PC-3 (cell line): ENCODE results near the gene TSGA10IP. TPM values are rescaled to one million over a fixed set of nuclear protein-coding genes. Genes with fewer than 3 reads are reported as not detected.
A peak's percentile ranks its signal among the peaks of the same experiment; 100 is the strongest.

ENCODE experiments used
- ATAC-seq: fragments of 200-7000 bp; cut with Tn5 transposase; 2 replicates; pipeline ENCODE4 v1.9.1; 2020; ENCODE audit warnings: mild to moderate bottlenecking, moderate library complexity
- BruUV-seq: library from RNA; stranded (reverse); fragments of 400-500 nt; replicated peaks from 2 replicates; lab custom pipeline; 2021; lab: Mats Ljungman, UMichigan
- CTCF ChIA-PET: fragments of 300-600 bp; sonication (Branson Sonifier 250); formaldehyde crosslinking; loops from one replicate; lab custom pipeline; 2022; ENCODE audit warnings: antibody characterized with exemption; lab: Charles Lee
- POLR2A ChIA-PET: fragments of 300-600 bp; sonication (Branson Sonifier 250); formaldehyde crosslinking; loops from one replicate; lab custom pipeline; 2022; ENCODE audit warnings: antibody characterized with exemption; ENCODE audit not compliant: unreplicated experiment; lab: Charles Lee
- DNase-seq: peaks from one replicate; pipeline ENCODE4 v3.0.0-alpha.2; 2015
- H2AFZ ChIP-seq: fragments of 300-600 bp; sonication (generic); 2 replicates; pipeline ENCODE4 v1.6.0; 2016; ENCODE audit warnings: antibody characterized with exemption, low read length
- H3F3A ChIP-seq: fragments of 300-600 bp; sonication (generic); one replicate; pipeline ENCODE4 v1.6.0; 2017; ENCODE audit warnings: antibody characterized with exemption, low read length, control low read depth, mild to moderate bottlenecking; ENCODE audit not compliant: unreplicated experiment
- H3K27ac ChIP-seq: fragments of 300-600 bp; sonication (generic); 2 replicates; pipeline ENCODE4 v1.5.1; 2016; ENCODE audit warnings: mild to moderate bottlenecking, low read length
- H3K27me3 ChIP-seq: fragments of 300-600 bp; sonication (generic); 2 replicates; pipeline ENCODE4 v1.6.1; 2016; ENCODE audit warnings: low read length, mixed read lengths
- H3K36me3 ChIP-seq: fragments of 300-600 bp; sonication (generic); 2 replicates; pipeline ENCODE4 v1.6.1; 2016; ENCODE audit warnings: low read depth, mixed run types, low read length, mixed read lengths
- H3K4me1 ChIP-seq: fragments of 300-600 bp; sonication (generic); 2 replicates; pipeline ENCODE4 v1.5.1; 2016; ENCODE audit warnings: low read length; ENCODE audit not compliant: insufficient read depth
- H3K4me2 ChIP-seq: fragments of 300-600 bp; sonication (generic); 2 replicates; pipeline ENCODE4 v1.6.0; 2016; ENCODE audit warnings: low read length
- H3K4me3 ChIP-seq: fragments of 300-600 bp; sonication (generic); 2 replicates; pipeline ENCODE4 v1.5.1; 2016; ENCODE audit warnings: mild to moderate bottlenecking, low read length, mixed read lengths
- H3K79me2 ChIP-seq: fragments of 300-600 bp; sonication (generic); 2 replicates; pipeline ENCODE4 v1.6.1; 2017; ENCODE audit warnings: low read length, mixed read lengths
- H3K9ac ChIP-seq: fragments of 300-600 bp; sonication (generic); 2 replicates; pipeline ENCODE4 v1.6.0; 2016; ENCODE audit warnings: mild to moderate bottlenecking, low read length
- H3K9me2 ChIP-seq: fragments of 300-600 bp; sonication (generic); replicated peaks from 2 replicates; pipeline ENCODE4 v1.6.1; 2016; ENCODE audit warnings: mixed run types, low read length, mixed read lengths
- H3K9me3 ChIP-seq: fragments of 300-600 bp; sonication (generic); 2 replicates; pipeline ENCODE4 v1.6.1; 2016; ENCODE audit warnings: low read length, mixed read lengths
- H4K20me1 ChIP-seq: fragments of 300-600 bp; sonication (generic); 2 replicates; pipeline ENCODE4 v1.6.1; 2016; ENCODE audit warnings: low read length, mixed read lengths
- EZH2 ChIP-seq: fragments of 300-600 bp; sonication (generic); IDR thresholded peaks from one replicate; pipeline ENCODE4 v1.6.1; 2017; ENCODE audit warnings: antibody characterized with exemption, mild to moderate bottlenecking, low read length; ENCODE audit not compliant: unreplicated experiment
- EZH2phosphoT487 ChIP-seq: fragments of 300-600 bp; sonication (generic); IDR thresholded peaks from 2 replicates; pipeline ENCODE4 v1.6.1; 2018; ENCODE audit warnings: mild to moderate bottlenecking, antibody characterized with exemption, low read length, borderline replicate concordance
- intact Hi-C: fragments of 100-400 bp; cut with micrococcal nuclease; formaldehyde crosslinking; loops from 2 replicates; pipeline ENCODE4 v1.9.0; 2023
- total RNA-seq: library from RNA; depleted of rRNA; stranded (reverse); fragments of >200 nt; gene quantifications from 2 replicates; pipeline ENCODE4 v1.2.3, GENCODE V29; 2014
- TF ChIP-seq, protein P1 (sequence below): fragments of 300-600 bp; sonication (generic); conservative IDR thresholded peaks from 2 replicates; pipeline ENCODE4 v1.5.1; 2017; ENCODE audit warnings: antibody characterized with exemption, low read depth, mild to moderate bottlenecking, low read length

TSGA10IP gene
- total RNA-seq, 1 experiment from 2014 or later: not detected

DNA sequence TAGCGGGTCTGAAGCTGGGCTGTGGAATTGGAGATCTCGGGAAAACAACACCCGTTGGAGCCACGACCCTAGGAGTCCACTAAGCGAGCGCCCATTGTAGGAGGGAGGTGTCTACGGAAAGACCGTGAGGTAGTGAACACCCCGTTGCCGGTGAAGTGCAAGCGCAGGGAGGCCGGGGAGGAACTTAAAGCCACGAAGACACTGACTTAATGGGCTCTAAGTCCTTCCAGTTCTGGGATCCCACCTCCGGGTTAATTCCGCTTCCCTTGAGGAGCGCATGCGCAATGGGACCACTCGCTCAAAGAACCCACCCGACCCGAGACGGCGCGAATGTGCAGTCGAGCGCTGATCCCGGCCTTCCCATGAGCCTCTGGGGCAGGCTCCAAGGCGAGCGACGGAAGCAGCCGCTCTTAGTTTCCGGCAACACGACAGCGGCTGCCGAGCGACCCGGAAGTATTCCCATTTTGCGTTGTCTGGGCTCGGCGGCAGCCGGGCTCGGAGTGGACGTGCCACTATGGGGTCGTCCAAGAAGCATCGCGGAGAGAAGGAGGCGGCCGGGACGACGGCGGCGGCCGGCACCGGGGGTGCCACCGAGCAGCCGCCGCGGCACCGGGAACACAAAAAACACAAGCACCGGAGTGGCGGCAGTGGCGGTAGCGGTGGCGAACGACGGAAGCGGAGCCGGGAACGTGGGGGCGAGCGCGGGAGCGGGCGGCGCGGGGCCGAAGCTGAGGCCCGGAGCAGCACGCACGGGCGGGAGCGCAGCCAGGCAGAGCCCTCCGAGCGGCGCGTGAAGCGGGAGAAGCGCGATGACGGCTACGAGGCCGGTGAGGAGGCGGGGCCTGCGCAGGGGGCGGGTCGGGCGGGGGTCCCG, 16.2 kb downstream of the TSGA10IP start, which contains the start of gene SART1:
Gene SART1 (plus strand): TSS at position 468 of the 874 bp plus-strand sequence. CDS start 47 bp downstream, at position 515.
- ATAC-seq: peak; percentile 96
- DNase-seq: peak; percentile 98
- Histone ChIP-seq H2AFZ (peak within 1 kb of the TSS; percentile 81), H3K9ac (peak within 1 kb of the TSS; percentile 94), H3K9me3 (no peaks in the 10 kb centered on the region), H3K4me3 (peak within 1 kb of the TSS; percentile 95), H3K36me3 (peaks cover 24% of the 10 kb centered on the region), H3K4me2 (peak within 1 kb of the TSS; percentile 84), H3F3A (no peaks in the 10 kb centered on the region), H3K27me3 (no peaks in the 10 kb centered on the region), H3K27ac (peak within 1 kb of the TSS; percentile 66), H3K4me1 (peaks cover 8% of the 10 kb centered on the region), H3K79me2 (peaks cover 39% of the 10 kb centered on the region), H3K9me2 (no peaks in the 10 kb centered on the region), H4K20me1 (peaks cover 5% of the 10 kb centered on the region; the same call in 1 of the 2 replicates)
- POLR2A ChIA-PET: no interaction called here
- CTCF ChIA-PET: interaction anchor here (0.7 kb wide), 1 partner anchor 351 kb away, joined by 3 read pairs; no protein-coding TSS in a partner anchor
- TF ChIP-seq, protein P1, sequence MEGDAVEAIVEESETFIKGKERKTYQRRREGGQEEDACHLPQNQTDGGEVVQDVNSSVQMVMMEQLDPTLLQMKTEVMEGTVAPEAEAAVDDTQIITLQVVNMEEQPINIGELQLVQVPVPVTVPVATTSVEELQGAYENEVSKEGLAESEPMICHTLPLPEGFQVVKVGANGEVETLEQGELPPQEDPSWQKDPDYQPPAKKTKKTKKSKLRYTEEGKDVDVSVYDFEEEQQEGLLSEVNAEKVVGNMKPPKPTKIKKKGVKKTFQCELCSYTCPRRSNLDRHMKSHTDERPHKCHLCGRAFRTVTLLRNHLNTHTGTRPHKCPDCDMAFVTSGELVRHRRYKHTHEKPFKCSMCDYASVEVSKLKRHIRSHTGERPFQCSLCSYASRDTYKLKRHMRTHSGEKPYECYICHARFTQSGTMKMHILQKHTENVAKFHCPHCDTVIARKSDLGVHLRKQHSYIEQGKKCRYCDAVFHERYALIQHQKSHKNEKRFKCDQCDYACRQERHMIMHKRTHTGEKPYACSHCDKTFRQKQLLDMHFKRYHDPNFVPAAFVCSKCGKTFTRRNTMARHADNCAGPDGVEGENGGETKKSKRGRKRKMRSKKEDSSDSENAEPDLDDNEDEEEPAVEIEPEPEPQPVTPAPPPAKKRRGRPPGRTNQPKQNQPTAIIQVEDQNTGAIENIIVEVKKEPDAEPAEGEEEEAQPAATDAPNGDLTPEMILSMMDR: no peak
- TF ChIP-seq EZH2phosphoT487 (no peak), EZH2 (no peak)
- TSS peak; percentile 99 for BruUV-seq
- intact Hi-C loops: loop anchor here (1.0 kb wide), 1 partner anchor 41 kb away; the partner anchor contains the start of genes BANF1 and EIF1AD

DNA sequence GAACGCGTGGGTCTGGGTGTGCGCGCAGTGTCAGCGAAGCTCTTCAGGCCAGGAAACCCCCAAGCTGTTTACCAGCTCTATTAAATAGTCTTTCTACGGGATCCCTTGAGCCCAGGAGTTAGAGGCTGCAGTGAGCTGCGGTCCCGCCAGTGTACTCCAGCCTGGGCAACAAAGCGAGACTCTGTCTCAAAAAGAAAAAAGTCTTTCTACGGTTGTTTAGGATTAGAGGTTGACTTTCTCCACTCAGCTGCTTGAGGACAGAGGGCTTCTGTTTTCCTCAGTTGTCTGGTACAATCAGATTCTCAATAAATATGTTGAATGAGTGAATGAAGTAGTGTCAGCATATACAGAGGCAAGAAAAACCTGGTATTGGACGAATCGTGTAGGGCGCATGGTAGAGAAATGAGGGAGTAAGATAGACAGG, 16.9 kb downstream of the TSGA10IP start:
- ATAC-seq (peak; percentile 7; the same call in 1 of the 2 replicates), DNase-seq (no peak)
- Histone ChIP-seq H3K4me3 (peak overlapping the region; percentile 95), H3K27me3 (no peaks in the 10 kb centered on the region), H3K9me3 (no peaks in the 10 kb centered on the region), H3F3A (no peaks in the 10 kb centered on the region), H3K4me2 (peak overlapping the region; percentile 84), H3K9me2 (no peaks in the 10 kb centered on the region), H3K36me3 (peaks cover 31% of the 10 kb centered on the region), H2AFZ (no peak overlapping the region), H3K9ac (peak overlapping the region; percentile 94), H3K79me2 (peaks cover 39% of the 10 kb centered on the region), H4K20me1 (peaks cover 5% of the 10 kb centered on the region; the same call in 1 of the 2 replicates), H3K4me1 (peaks cover 8% of the 10 kb centered on the region), H3K27ac (no peak overlapping the region)
- intact Hi-C loops: no loop called here
- ChIA-PET CTCF (no interaction called here), POLR2A (no interaction called here)
- BruUV-seq: TSS peak; percentile 70
- TF ChIP-seq EZH2 (no peak), EZH2phosphoT487 (no peak)
- TF ChIP-seq, protein P1: no peak

GRCh38 chr11:65964906-65965305, 19.6 kb downstream of the TSGA10IP start:
- Histone ChIP-seq H3K27ac (no peak overlapping the region), H3K9me3 (no peaks in the 10 kb centered on the region), H3K4me1 (peaks cover 8% of the 10 kb centered on the region), H3K4me2 (no peak overlapping the region), H3K9me2 (no peaks in the 10 kb centered on the region), H3F3A (no peaks in the 10 kb centered on the region), H3K9ac (no peak overlapping the region), H2AFZ (no peak overlapping the region), H3K27me3 (no peaks in the 10 kb centered on the region), H3K4me3 (no peak overlapping the region), H3K36me3 (peaks cover 46% of the 10 kb centered on the region), H3K79me2 (peaks cover 42% of the 10 kb centered on the region), H4K20me1 (peaks cover 5% of the 10 kb centered on the region; the same call in 1 of the 2 replicates)
- DNase-seq (no peak), ATAC-seq (no peak)
- CTCF ChIA-PET: no interaction called here
- intact Hi-C loops: no loop called here
- POLR2A ChIA-PET: no interaction called here
- no TSS peak for BruUV-seq
- no peak for TF ChIP-seq EZH2
- TF ChIP-seq, protein P1: no peak
- no peak for TF ChIP-seq EZH2phosphoT487
